ENCODE measurements around the gene DTYMK. TPM values are rescaled to one million over a fixed set of nuclear protein-coding genes. Genes with fewer than 3 reads are reported as not detected.

Gene DTYMK
- total and polyA plus RNA-seq, 2 donors (not counting 3 experiments of a cell fraction or from before 2014, with no cell fraction given), result 67.0 to 104 TPM

DNA sequence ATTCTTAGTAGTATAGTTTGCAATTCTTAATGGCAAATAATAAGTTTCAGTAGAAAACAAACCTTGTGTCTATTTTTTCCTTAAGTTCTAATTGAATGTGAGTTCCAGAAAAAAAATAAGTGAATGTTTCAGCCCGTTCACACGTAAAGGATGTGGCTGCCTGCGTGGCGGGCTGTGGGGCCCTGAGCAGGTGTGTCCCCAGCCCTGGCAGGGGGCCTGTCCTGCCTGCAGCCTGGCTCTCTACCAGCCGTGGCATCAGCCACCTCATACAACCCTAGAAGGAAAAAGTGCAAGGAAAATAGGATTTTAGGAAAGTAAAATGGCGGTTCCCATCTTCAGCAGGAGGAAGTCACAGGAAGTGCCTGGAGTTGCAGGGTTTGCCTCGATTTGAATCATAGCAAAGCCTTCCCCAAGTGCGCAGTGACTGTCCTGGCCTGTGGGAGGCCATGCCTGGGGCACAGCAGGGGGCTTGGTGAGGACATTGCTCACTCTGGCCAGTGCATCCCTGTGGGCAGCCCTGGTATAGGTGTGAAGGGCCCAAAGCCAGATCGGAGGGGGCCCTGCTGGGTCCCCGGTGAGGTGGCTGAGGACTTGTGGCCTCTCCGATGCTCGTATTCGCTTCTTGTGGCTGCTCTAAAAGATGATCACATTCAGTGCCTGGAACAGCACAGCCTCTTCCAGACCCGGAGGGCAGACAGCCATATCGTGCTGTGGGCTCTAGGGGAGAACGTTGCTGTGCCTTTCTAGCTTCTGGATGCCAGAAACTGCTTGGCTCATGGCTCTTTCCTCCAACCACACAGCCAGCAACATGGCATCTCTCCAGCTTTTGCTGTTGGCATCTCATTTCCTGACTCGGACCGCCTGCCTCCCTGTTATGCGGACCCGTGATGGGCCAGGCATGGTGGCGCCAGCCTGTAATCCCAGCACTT is 12.6 kb downstream of the DTYMK start:
- Histone ChIP-seq H3K9ac (replicated peaks; ENCODE audit: extremely low read depth, insufficient read depth, low read length) (no peak overlapping the region), H3K36me3 (ENCODE audit: control insufficient read depth in 2 of 2, extremely low read depth in 1 of 2, insufficient read depth in 2 of 2, low read length in 2 of 2) (peaks cover 2 to 40% of the 10 kb centered on the region in 2 experiments), H3K27ac (ENCODE audit: insufficient read depth, low read depth, low read length) (no peak overlapping the region), H3K9me1 (replicated peaks; ENCODE audit: control insufficient read depth, extremely low read depth, insufficient read depth, low read length) (no peaks in the 10 kb centered on the region), H3K79me2 (ENCODE audit: control insufficient read depth, insufficient read depth, low read length) (no peaks in the 10 kb centered on the region), H3K9me3 (replicated peaks; ENCODE audit: control insufficient read depth, insufficient read depth, low read length) (no peaks in the 10 kb centered on the region), H4K20me1 (replicated peaks; ENCODE audit: control insufficient read depth, extremely low read depth, insufficient read depth, low read length) (no peaks in the 10 kb centered on the region), H3K4me1 (ENCODE audit: control insufficient read depth, extremely low read depth, insufficient read depth, low read length) (no peaks in the 10 kb centered on the region), H2AFZ (ENCODE audit: low read depth, low read length) (no peak overlapping the region), H3K27me3 (ENCODE audit: control insufficient read depth in 2 of 2, insufficient read depth in 2 of 2, low read length in 2 of 2) (no peaks in the 10 kb centered on the region), H3K4me3 (replicated peaks in 1 of 3; ENCODE audit: insufficient read depth in 1 of 3, low read depth in 1 of 3, low read length in 3 of 3) (no peak overlapping the region), H3K4me2 (ENCODE audit: insufficient read depth, low read length) (no peak overlapping the region)
- ChIA-PET CTCF (no interaction called here), POLR2A (no interaction called here)
- dilution Hi-C loops (cut with MboI; ENCODE audit: extremely low pct_ligation_motif_present, low sequenced_read_pairs) (no loop called here), intact Hi-C loops (cut with micrococcal nuclease) (loop anchor here (2.0 kb wide), 1 partner anchor 61 kb away; the partner anchor contains the start of gene D2HGDH)
- TF ChIP-seq JUN (IDR thresholded peaks at IDR 0.05; ENCODE audit: borderline replicate concordance, insufficient read depth, insufficient read length, low read depth) (no peak), MYC (IDR thresholded peaks at IDR 0.05; ENCODE audit: low read depth, low read length) (no peak), POLR2A (IDR thresholded peaks at IDR 0.05; ENCODE audit: low read depth, low read length) (no peak), POLR2AphosphoS5 (IDR thresholded peaks at IDR 0.05; ENCODE audit: insufficient read depth, low read depth, low read length) (no peak), GATA2 (IDR thresholded peaks at IDR 0.05; ENCODE audit: insufficient read depth, insufficient read length, low read depth, low read length) (no peak), FOS (IDR thresholded peaks at IDR 0.05; ENCODE audit: borderline replicate concordance, insufficient read depth, low read length) (no peak), CTCF (IDR thresholded peaks at IDR 0.05; ENCODE audit: extremely low read depth in 1 of 2, insufficient read depth in 1 of 2, low read depth in 1 of 2, low read length in 2 of 2) (no peak), EZH2 (IDR thresholded peaks at IDR 0.05; ENCODE audit: borderline replicate concordance, low read depth, low read length, severe bottlenecking) (no peak)
- TF ChIP-seq, protein P1, sequence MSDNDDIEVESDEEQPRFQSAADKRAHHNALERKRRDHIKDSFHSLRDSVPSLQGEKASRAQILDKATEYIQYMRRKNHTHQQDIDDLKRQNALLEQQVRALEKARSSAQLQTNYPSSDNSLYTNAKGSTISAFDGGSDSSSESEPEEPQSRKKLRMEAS (IDR thresholded peaks at IDR 0.05; ENCODE audit: insufficient read depth, insufficient read length), result no peak
- BruUV-seq (replicated peaks), result no TSS peak
- DNase-seq (ENCODE audit: low read depth, low spot score), result no peak
- no peak for FAIRE-seq
